A673 (cell line): Measurements from ENCODE around the gene NEURL1B. TPM values are rescaled to one million over a fixed set of nuclear protein-coding genes. Genes with fewer than 3 reads are reported as not detected.

ENCODE experiments used
- BruUV-seq: library from RNA; stranded (reverse); fragments of 400-500 nt; replicated peaks from 2 replicates; lab custom pipeline; 2021; lab: Mats Ljungman, UMichigan
- CTCF ChIA-PET: fragments of 300-600 bp; sonication (Branson Sonifier 250); formaldehyde crosslinking; loops from one replicate; lab custom pipeline; 2022; ENCODE audit warnings: antibody characterized with exemption; lab: Charles Lee
- POLR2A ChIA-PET: fragments of 300-600 bp; sonication (Branson Sonifier 250); formaldehyde crosslinking; loops from one replicate; lab custom pipeline; 2022; ENCODE audit warnings: antibody characterized with exemption; ENCODE audit not compliant: low non-redundant PET; lab: Charles Lee
- DNase-seq: peaks from one replicate; pipeline ENCODE4 v3.0.0-alpha.2; 2015; ENCODE audit warnings: low spot score
- H3K27ac ChIP-seq: fragments of 200-600 bp; sonication (generic); 2 replicates; pipeline ENCODE4 v1.5.1; 2016; ENCODE audit warnings: mixed run types, low read depth, mild to moderate bottlenecking, mixed read lengths, antibody characterized with exemption, low read length; ENCODE audit not compliant: poor library complexity, severe bottlenecking
- H3K27me3 ChIP-seq: fragments of 200-600 bp; sonication (generic); replicated peaks from 2 replicates; pipeline ENCODE4 v1.6.1; 2017; ENCODE audit warnings: mixed run types, low read depth, mild to moderate bottlenecking, mixed read lengths, antibody characterized with exemption, low read length; ENCODE audit not compliant: insufficient read depth, poor library complexity
- H3K36me3 ChIP-seq: fragments of 200-600 bp; sonication (generic); 2 replicates; pipeline ENCODE4 v1.6.1; 2016; ENCODE audit warnings: mixed run types, mild to moderate bottlenecking, mixed read lengths, antibody characterized with exemption, low read length; ENCODE audit not compliant: insufficient read depth, poor library complexity, severe bottlenecking
- H3K4me1 ChIP-seq: fragments of 200-600 bp; sonication (generic); 2 replicates; pipeline ENCODE4 v1.6.1; 2017; ENCODE audit warnings: mixed run types, mild to moderate bottlenecking, mixed read lengths, antibody characterized with exemption, low read length; ENCODE audit not compliant: insufficient read depth, poor library complexity, severe bottlenecking
- H3K4me3 ChIP-seq: fragments of 200-600 bp; sonication (generic); 2 replicates; pipeline ENCODE4 v1.5.1; 2016; ENCODE audit warnings: low read depth, mixed run types, mild to moderate bottlenecking, mixed read lengths, low read length; ENCODE audit not compliant: poor library complexity, severe bottlenecking
- H3K9me3 ChIP-seq: fragments of 200-600 bp; sonication (generic); 2 replicates; pipeline ENCODE4 v1.6.1; 2016; ENCODE audit warnings: mixed run types, low read depth, mild to moderate bottlenecking, mixed read lengths, antibody characterized with exemption, low read length; ENCODE audit not compliant: poor library complexity, severe bottlenecking
- EZH2 ChIP-seq: fragments of 200-600 bp; sonication (generic); IDR thresholded peaks from 2 replicates; pipeline ENCODE4 v1.6.1; 2017; ENCODE audit warnings: borderline replicate concordance, low read depth, mild to moderate bottlenecking, mixed read lengths, antibody characterized with exemption, low read length; ENCODE audit not compliant: poor library complexity, severe bottlenecking
- intact Hi-C: fragments of 100-400 bp; cut with micrococcal nuclease; formaldehyde crosslinking; loops from one replicate; pipeline ENCODE4 v1.10.0; 2022; ENCODE audit not compliant: unreplicated experiment
- total RNA-seq: library from RNA; stranded (reverse); gene quantifications from 2 replicates; pipeline ENCODE4 v1.2.3, GENCODE V29; 2021
- TF ChIP-seq, protein P1 (sequence below): fragments of 300-800, 200-600 bp; sonication (generic); conservative IDR thresholded peaks from 2 replicates; pipeline ENCODE4 v1.5.1; 2017; ENCODE audit warnings: low read depth, mild to moderate bottlenecking, antibody characterized with exemption, low read length, moderate library complexity, mixed read lengths

NEURL1B gene
- total RNA-seq, 1 experiment from 2014 or later, result 5.1 TPM

DNA sequence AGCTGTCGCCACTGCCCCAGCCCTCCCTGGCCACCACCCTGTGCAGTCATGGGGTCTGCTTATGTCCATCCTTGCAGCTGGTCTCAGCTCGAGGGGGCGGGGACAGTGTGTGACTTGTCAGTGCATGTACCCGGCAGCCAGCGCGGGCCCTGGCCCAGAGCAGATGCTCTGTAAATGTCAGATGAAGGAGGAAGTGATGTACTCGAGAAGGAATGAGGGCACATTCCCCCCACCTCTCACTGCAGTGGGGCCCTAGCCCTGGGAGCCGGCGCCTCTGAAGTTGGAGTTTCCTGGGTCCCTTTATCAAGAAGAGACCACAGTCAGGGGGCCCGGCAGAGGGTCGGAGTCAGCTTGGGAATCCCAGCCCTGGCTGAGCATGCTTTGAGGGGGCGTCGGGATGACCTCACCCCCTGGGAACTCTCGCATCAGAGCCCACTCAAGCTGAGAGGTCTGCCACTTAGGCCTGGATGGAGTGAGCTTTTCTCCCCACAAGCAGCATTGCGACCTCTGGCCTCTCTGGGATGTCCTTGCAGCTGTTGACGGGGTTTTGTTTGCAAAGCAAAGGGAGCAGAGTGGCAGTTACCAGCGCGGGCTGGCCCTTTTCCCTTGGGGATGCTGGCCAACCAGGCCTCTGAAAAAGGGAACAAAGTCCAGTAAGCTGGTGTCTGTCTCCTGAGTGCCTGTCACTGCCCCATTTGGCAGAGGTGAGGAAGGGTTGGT lies 19.0 kb downstream of the NEURL1B start:
- ChIA-PET POLR2A (no interaction called here), CTCF (no interaction called here)
- no TSS peak for BruUV-seq
- H3K4me3 ChIP-seq, result no peak overlapping the region
- no peak for DNase-seq
- no peaks in the 10 kb centered on the region for H3K27me3 ChIP-seq
- peaks cover 3% of the 10 kb centered on the region for H3K9me3 ChIP-seq
- no peaks in the 10 kb centered on the region for H3K36me3 ChIP-seq
- intact Hi-C loops, result no loop called here
- no peak overlapping the region for H3K27ac ChIP-seq
- no peaks in the 10 kb centered on the region for H3K4me1 ChIP-seq
- TF ChIP-seq, protein P1, sequence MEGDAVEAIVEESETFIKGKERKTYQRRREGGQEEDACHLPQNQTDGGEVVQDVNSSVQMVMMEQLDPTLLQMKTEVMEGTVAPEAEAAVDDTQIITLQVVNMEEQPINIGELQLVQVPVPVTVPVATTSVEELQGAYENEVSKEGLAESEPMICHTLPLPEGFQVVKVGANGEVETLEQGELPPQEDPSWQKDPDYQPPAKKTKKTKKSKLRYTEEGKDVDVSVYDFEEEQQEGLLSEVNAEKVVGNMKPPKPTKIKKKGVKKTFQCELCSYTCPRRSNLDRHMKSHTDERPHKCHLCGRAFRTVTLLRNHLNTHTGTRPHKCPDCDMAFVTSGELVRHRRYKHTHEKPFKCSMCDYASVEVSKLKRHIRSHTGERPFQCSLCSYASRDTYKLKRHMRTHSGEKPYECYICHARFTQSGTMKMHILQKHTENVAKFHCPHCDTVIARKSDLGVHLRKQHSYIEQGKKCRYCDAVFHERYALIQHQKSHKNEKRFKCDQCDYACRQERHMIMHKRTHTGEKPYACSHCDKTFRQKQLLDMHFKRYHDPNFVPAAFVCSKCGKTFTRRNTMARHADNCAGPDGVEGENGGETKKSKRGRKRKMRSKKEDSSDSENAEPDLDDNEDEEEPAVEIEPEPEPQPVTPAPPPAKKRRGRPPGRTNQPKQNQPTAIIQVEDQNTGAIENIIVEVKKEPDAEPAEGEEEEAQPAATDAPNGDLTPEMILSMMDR, result no peak
- no peak for TF ChIP-seq EZH2

DNA sequence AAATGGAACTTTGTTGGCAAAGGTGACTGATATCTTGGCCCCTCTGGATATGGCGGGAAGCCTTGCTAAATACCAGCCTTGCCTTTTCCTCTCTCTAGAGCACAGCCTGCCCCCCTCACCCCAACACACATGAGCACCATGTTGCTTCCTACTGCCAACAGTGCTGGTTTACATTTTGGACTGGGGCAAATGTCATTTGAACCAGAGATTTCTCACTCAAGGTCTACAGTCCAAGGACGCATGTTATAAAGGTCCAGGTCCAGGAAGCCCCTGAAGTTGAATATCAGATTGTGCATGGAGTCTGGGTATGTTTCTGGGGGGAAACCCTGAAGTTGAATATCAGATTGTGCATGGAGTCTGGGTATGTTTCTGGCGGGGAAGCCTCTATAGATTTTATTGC lies 19.9 kb downstream of the NEURL1B start:
- no peak for DNase-seq
- Histone ChIP-seq H3K27ac (no peak overlapping the region), H3K9me3 (peaks cover 1% of the 10 kb centered on the region), H3K4me3 (no peak overlapping the region), H3K36me3 (no peaks in the 10 kb centered on the region), H3K4me1 (no peaks in the 10 kb centered on the region), H3K27me3 (no peaks in the 10 kb centered on the region)
- intact Hi-C loops, result no loop called here
- BruUV-seq, result no TSS peak
- no peak for TF ChIP-seq EZH2
- TF ChIP-seq, protein P1, result no peak
- POLR2A ChIA-PET, result no interaction called here
- CTCF ChIA-PET, result no interaction called here

DNA sequence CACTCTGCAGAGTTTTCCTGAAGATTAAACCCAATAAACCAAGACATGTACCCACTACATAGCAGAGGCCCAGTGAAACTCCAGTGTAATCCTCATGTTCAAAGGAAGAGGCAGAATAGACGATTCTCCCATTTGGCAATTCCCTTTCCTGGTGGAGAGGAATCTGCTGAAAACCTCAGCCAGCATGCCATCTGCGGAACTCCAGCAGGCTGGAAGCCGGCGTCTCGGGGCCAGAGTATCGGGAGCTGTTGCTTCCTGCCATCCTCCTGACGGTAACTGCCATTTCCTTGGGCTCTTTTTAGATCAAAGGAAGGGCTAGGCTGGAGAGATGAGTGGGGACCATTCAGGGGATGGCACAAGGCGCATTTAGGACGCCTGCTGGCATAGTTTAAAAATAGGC lies 20.5 kb downstream of the NEURL1B start:
- Histone ChIP-seq H3K4me1 (no peaks in the 10 kb centered on the region), H3K27me3 (no peaks in the 10 kb centered on the region), H3K9me3 (no peaks in the 10 kb centered on the region), H3K27ac (no peak overlapping the region), H3K36me3 (no peaks in the 10 kb centered on the region), H3K4me3 (no peak overlapping the region)
- no TSS peak for BruUV-seq
- no peak for DNase-seq
- intact Hi-C loops, result no loop called here
- ChIA-PET POLR2A (no interaction called here), CTCF (no interaction called here)
- TF ChIP-seq, protein P1, result no peak
- TF ChIP-seq EZH2, result no peak
